OCI-LY7 (cell line): ENCODE measurements around the gene CCDC30. TPM values are rescaled to one million over a fixed set of nuclear protein-coding genes. Genes with fewer than 3 reads are reported as not detected.
"Not testable (repeated sequence)": the region's sequence is repeated elsewhere in the genome, so short reads cannot be mapped to it uniquely, and the experiment has no call there.

Experiments used
- BruUV-seq: library from RNA; stranded (reverse); fragments of 400-500 nt; replicated peaks from 2 replicates; lab custom pipeline; 2021; lab: Mats Ljungman, UMichigan
- CTCF ChIA-PET: fragments of 300-600 bp; sonication (Branson Sonifier 250); formaldehyde crosslinking; loops from one replicate; lab custom pipeline; 2022; ENCODE audit warnings: antibody characterized with exemption; ENCODE audit not compliant: unreplicated experiment; lab: Charles Lee
- POLR2A ChIA-PET: fragments of 300-600 bp; sonication (Branson Sonifier 250); formaldehyde crosslinking; loops from one replicate; lab custom pipeline; 2022; ENCODE audit warnings: antibody characterized with exemption; lab: Charles Lee
- DNase-seq: peaks from one replicate; pipeline ENCODE4 v3.0.0-alpha.2; 2015; ENCODE audit warnings: low spot score
- H2AFZ ChIP-seq: fragments of 200-600 bp; sonication (generic), shearing (Covaris generic); 2 replicates; pipeline ENCODE4 v1.6.1; 2014; ENCODE audit warnings: mild to moderate bottlenecking, antibody characterized with exemption, low read length, moderate library complexity
- H3K27ac ChIP-seq: fragments of 200-600 bp; sonication (generic); 2 replicates; pipeline ENCODE4 v1.5.1; 2014; ENCODE audit warnings: mixed run types, low read depth, mild to moderate bottlenecking, moderate library complexity, low read length, inconsistent platforms; ENCODE audit not compliant: poor library complexity, severe bottlenecking
- H3K36me3 ChIP-seq: fragments of 200-600 bp; sonication (generic); 2 replicates; pipeline ENCODE4 v1.6.1; 2014; ENCODE audit warnings: mild to moderate bottlenecking, antibody characterized with exemption, low read length, moderate library complexity, mixed read lengths; ENCODE audit not compliant: insufficient read depth
- H3K4me1 ChIP-seq: fragments of 200-600 bp; sonication (generic); 2 replicates; pipeline ENCODE4 v1.5.1; 2014; ENCODE audit warnings: mild to moderate bottlenecking, low read length; ENCODE audit not compliant: insufficient read depth, poor library complexity, severe bottlenecking
- H3K4me2 ChIP-seq: fragments of 200-600 bp; sonication (generic); 2 replicates; pipeline ENCODE4 v1.6.1; 2014; ENCODE audit warnings: mild to moderate bottlenecking, low read length
- H3K4me3 ChIP-seq: fragments of 200-600 bp; sonication (generic); 2 replicates; pipeline ENCODE4 v1.5.1; 2014; ENCODE audit warnings: mild to moderate bottlenecking, low read depth, low read length; ENCODE audit not compliant: poor library complexity, severe bottlenecking
- H3K79me2 ChIP-seq: fragments of 200-600 bp; sonication (generic); 2 replicates; pipeline ENCODE4 v1.6.1; 2016; ENCODE audit warnings: low read depth, mild to moderate bottlenecking, low read length, moderate library complexity, mixed read lengths; ENCODE audit not compliant: insufficient read depth
- H3K9me2 ChIP-seq: fragments of 200-600 bp; sonication (generic); 2 replicates; pipeline ENCODE4 v1.6.1; 2016; ENCODE audit warnings: mild to moderate bottlenecking, low read length, mixed read lengths; ENCODE audit not compliant: insufficient read depth
- H3K9me3 ChIP-seq: fragments of 200-600 bp; sonication (generic); 2 replicates; pipeline ENCODE4 v1.6.1; 2014; ENCODE audit warnings: mild to moderate bottlenecking, mixed run types, low read length, mixed read lengths
- H4K20me1 ChIP-seq: fragments of 200-600 bp; sonication (generic); 2 replicates; pipeline ENCODE4 v1.6.1; 2014; ENCODE audit warnings: mild to moderate bottlenecking, antibody characterized with exemption, low read length, moderate library complexity, mixed read lengths; ENCODE audit not compliant: insufficient read depth
- EZH2phosphoT487 ChIP-seq: fragments of 200-600 bp; sonication (generic); IDR thresholded peaks from 2 replicates; pipeline ENCODE4 v1.6.1; 2018; ENCODE audit warnings: low read depth, borderline replicate concordance, mild to moderate bottlenecking, mixed run types, antibody characterized with exemption, low read length, moderate library complexity, mixed read lengths
- intact Hi-C: fragments of 100-400 bp; cut with micrococcal nuclease; formaldehyde crosslinking; loops from one replicate; pipeline ENCODE4 v1.10.0; 2022; ENCODE audit not compliant: unreplicated experiment
- total RNA-seq, 2 experiments: library from RNA; depleted of rRNA in 1 of 2; stranded (reverse); fragments of >200 nt in 1 of 2; shearing (Covaris generic) in 1 of 2; gene quantifications; 2 replicates each; pipeline ENCODE4 v1.2.3, GENCODE V29; 2014 to 2022
- TF ChIP-seq, protein P1 (sequence below): fragments of 200-600 bp; sonication (generic); conservative IDR thresholded peaks from 2 replicates; pipeline ENCODE4 v1.5.1; 2014; ENCODE audit warnings: mild to moderate bottlenecking, antibody characterized with exemption, low read length, moderate library complexity, mixed read lengths

Gene CCDC30
- total RNA-seq, 2 experiments from 2014 or later, result 0.54 to 2.6 TPM

DNA sequence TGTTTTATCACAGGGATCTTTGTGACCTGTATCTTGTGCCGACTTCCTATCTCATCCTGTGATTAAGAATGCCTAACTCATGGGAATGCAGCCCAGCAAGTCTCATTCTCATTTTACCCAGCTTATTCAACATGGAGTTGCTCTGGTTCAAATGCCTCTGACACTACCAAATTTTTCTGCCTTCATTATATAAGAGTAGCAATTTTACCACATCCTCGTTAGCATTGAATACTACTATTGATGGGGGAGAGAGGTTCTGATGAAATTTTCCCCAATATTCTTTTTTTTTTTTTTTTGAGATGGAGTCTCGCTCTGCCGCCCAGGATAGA is 150.7 kb downstream of the CCDC30 start:
- no peaks in the 10 kb centered on the region for H3K9me2 ChIP-seq
- H3K4me3 ChIP-seq, result no peak overlapping the region
- no peaks in the 10 kb centered on the region for H3K4me1 ChIP-seq
- BruUV-seq, result no TSS peak
- H3K36me3 ChIP-seq, result no peaks in the 10 kb centered on the region
- DNase-seq, result no peak
- ChIA-PET POLR2A (interaction anchor here (0.6 kb wide), 1 partner anchor 106 kb away, joined by 3 read pairs; no protein-coding TSS in a partner anchor), CTCF (no interaction called here)
- 0 out of 2 replicates have a peak, but pooled peaks cover 5% of the 10 kb centered on the region for H3K9me3 ChIP-seq
- intact Hi-C loops, result no loop called here
- no peak for TF ChIP-seq EZH2phosphoT487
- TF ChIP-seq, protein P1, sequence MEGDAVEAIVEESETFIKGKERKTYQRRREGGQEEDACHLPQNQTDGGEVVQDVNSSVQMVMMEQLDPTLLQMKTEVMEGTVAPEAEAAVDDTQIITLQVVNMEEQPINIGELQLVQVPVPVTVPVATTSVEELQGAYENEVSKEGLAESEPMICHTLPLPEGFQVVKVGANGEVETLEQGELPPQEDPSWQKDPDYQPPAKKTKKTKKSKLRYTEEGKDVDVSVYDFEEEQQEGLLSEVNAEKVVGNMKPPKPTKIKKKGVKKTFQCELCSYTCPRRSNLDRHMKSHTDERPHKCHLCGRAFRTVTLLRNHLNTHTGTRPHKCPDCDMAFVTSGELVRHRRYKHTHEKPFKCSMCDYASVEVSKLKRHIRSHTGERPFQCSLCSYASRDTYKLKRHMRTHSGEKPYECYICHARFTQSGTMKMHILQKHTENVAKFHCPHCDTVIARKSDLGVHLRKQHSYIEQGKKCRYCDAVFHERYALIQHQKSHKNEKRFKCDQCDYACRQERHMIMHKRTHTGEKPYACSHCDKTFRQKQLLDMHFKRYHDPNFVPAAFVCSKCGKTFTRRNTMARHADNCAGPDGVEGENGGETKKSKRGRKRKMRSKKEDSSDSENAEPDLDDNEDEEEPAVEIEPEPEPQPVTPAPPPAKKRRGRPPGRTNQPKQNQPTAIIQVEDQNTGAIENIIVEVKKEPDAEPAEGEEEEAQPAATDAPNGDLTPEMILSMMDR, result no peak
- no peak overlapping the region for H3K27ac ChIP-seq
- no peak overlapping the region for H3K4me2 ChIP-seq
- no peaks in the 10 kb centered on the region for H3K79me2 ChIP-seq
- no peak overlapping the region for H2AFZ ChIP-seq
- H4K20me1 ChIP-seq, result no peaks in the 10 kb centered on the region

DNA sequence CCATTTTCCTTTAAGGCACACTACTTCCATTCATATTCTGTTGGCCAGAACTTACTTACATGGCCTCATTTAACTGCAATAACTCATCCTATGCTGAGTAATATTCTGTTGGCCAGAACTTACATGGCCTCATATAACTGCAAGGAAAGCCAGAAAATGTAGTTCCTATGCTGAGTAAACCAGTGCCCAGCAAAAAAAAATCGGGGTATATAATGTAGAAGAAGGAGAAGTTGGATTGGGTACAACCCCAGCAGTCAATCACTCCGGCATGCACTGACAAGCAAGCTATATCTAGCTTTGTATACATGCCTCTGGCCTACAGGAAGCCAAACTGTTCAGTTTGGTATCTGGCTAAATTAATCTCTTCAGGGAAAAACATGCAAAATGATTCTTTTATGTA is 155.8 kb downstream of the CCDC30 start:
- H3K4me3 ChIP-seq, result no peak overlapping the region
- H3K79me2 ChIP-seq, result no peaks in the 10 kb centered on the region
- TF ChIP-seq EZH2phosphoT487, result no peak
- TF ChIP-seq, protein P1, result no peak
- BruUV-seq, result no TSS peak
- H3K4me1 ChIP-seq, result no peaks in the 10 kb centered on the region
- ChIA-PET CTCF (no interaction called here), POLR2A (no interaction called here)
- H4K20me1 ChIP-seq, result no peaks in the 10 kb centered on the region
- H3K4me2 ChIP-seq, result no peak overlapping the region
- no peak for DNase-seq
- no peak overlapping the region for H2AFZ ChIP-seq
- H3K27ac ChIP-seq, result no peak overlapping the region
- H3K9me3 ChIP-seq, result 0 out of 2 replicates have a peak, but pooled peaks cover 5% of the 10 kb centered on the region
- intact Hi-C loops, result no loop called here
- H3K9me2 ChIP-seq, result no peaks in the 10 kb centered on the region
- H3K36me3 ChIP-seq, result no peaks in the 10 kb centered on the region

DNA sequence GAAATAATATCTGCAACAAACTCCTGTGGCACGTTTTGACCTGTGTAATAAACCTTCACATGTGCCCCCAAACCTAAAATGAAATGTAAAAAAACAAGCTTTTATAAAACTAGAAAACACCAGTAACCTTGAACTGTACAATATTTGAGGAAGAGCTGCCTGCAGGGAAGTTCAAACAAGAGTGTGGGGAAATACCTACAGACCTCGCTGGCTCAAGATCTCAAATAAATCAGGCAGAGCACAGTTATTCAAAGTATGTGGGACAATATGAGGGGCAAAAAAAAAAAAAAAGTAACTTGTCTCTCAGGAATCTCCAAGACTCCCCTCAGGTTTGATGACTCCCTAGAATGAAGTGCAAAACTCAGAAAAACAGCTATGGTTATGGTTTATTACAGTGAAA is 157.2 kb downstream of the CCDC30 start:
- DNase-seq, result no peak
- POLR2A ChIA-PET, result no interaction called here
- no peak overlapping the region for H2AFZ ChIP-seq
- H3K4me1 ChIP-seq, result no peaks in the 10 kb centered on the region
- no peak overlapping the region for H3K27ac ChIP-seq
- H3K9me3 ChIP-seq, result 0 out of 2 replicates have a peak, but pooled peaks cover 5% of the 10 kb centered on the region
- H3K4me2 ChIP-seq, result no peak overlapping the region
- intact Hi-C loops, result no loop called here
- no peaks in the 10 kb centered on the region for H4K20me1 ChIP-seq
- no peaks in the 10 kb centered on the region for H3K9me2 ChIP-seq
- H3K36me3 ChIP-seq, result no peaks in the 10 kb centered on the region
- H3K4me3 ChIP-seq, result no peak overlapping the region
- CTCF ChIA-PET, result no interaction called here
- no TSS peak for BruUV-seq
- TF ChIP-seq, protein P1, result no peak
- no peak for TF ChIP-seq EZH2phosphoT487
- no peaks in the 10 kb centered on the region for H3K79me2 ChIP-seq

DNA sequence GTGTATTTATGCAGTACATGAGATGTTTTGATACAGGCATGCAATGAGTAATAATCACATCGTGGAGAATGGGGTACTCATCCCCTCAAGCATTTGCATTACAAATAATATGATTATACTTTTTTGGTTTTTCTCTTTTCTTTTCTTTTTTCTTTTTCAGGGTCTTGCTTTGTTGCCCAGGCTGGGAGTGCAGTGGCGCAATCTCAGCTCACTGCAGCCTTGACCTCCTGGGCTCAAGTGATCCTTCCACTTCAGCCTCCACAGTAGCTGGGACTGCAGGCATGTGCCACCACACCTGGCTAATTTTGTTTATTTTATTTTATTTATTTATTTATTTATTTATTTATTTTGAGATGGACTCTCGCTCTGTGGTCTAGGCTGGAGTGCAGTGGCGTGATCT is 158.1 kb downstream of the CCDC30 start:
- BruUV-seq, DNase-seq, H3K4me1 ChIP-seq, H2AFZ ChIP-seq, H3K27ac ChIP-seq, H3K36me3 ChIP-seq, CTCF ChIA-PET, intact Hi-C loops, H3K9me2 ChIP-seq, H3K79me2 ChIP-seq, H3K4me3 ChIP-seq, POLR2A ChIA-PET, H3K9me3 ChIP-seq, H3K4me2 ChIP-seq, H4K20me1 ChIP-seq: not testable (repeated sequence)

DNA sequence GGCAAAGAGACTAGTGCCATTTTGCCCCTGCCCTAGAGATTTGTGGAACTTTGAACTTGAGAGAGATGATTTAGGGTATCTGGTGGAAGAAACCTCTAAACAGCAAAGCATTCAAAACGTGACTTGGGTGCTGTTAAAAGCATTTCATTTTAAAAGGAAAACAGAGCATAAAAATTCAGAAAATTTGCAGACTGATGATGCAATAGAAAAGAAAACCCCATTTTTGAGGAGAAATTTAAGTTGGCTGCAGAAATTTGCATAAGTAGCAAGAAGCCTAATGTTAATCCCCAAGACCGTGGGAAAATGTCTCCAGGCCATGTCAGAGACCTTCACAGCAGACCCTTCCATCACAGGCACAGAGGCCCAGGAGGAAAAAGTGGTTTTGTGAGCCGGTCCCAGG is 164.1 kb downstream of the CCDC30 start:
- intact Hi-C loops, H2AFZ ChIP-seq, H3K9me2 ChIP-seq, CTCF ChIA-PET, H3K9me3 ChIP-seq, H4K20me1 ChIP-seq, H3K4me1 ChIP-seq, H3K79me2 ChIP-seq, H3K4me3 ChIP-seq, BruUV-seq, H3K4me2 ChIP-seq, DNase-seq, H3K36me3 ChIP-seq, POLR2A ChIA-PET, H3K27ac ChIP-seq: not testable (repeated sequence)
